WTC11 (cell line): Measurements from ENCODE around the gene ARHGEF38. TPM values are rescaled to one million over a fixed set of nuclear protein-coding genes. Genes with fewer than 3 reads are reported as not detected.

ENCODE experiments used
- ATAC-seq: fragments of 200-7000 bp; cut with Tn5 transposase; 2 replicates; pipeline ENCODE4 v1.10.0; 2021; ENCODE audit warnings: mild to moderate bottlenecking, moderate library complexity
- CTCF ChIA-PET: fragments of 300-600 bp; sonication (Branson Sonifier 250); formaldehyde crosslinking; loops from one replicate; lab custom pipeline; 2021; ENCODE audit warnings: antibody characterized with exemption; lab: Charles Lee
- POLR2A ChIA-PET: fragments of 350-600 bp; sonication (Branson Sonifier 250); formaldehyde crosslinking; loops from one replicate; lab custom pipeline; 2021; ENCODE audit warnings: antibody characterized with exemption; lab: Charles Lee
- DNase-seq: peaks from one replicate; pipeline ENCODE4 v3.0.0; 2021; ENCODE audit warnings: low spot score
- H3K27ac Mint-ChIP-seq: 2 replicates; pipeline ENCODE4 v1.8.0; 2021; ENCODE audit warnings: mixed read lengths
- H3K27me3 Mint-ChIP-seq: 2 replicates; pipeline ENCODE4 v1.8.0; 2021; ENCODE audit warnings: low read depth, mild to moderate bottlenecking, moderate library complexity, mixed read lengths
- H3K36me3 Mint-ChIP-seq: 2 replicates; pipeline ENCODE4 v1.8.0; 2021; ENCODE audit warnings: mixed read lengths
- H3K4me1 Mint-ChIP-seq: 2 replicates; pipeline ENCODE4 v1.8.0; 2022; ENCODE audit warnings: mixed read lengths
- H3K4me3 Mint-ChIP-seq: 2 replicates; pipeline ENCODE4 v1.8.0; 2021; ENCODE audit warnings: mild to moderate bottlenecking, moderate library complexity, mixed read lengths
- H3K9me3 Mint-ChIP-seq: 2 replicates; pipeline ENCODE4 v1.8.0; 2021; ENCODE audit warnings: mixed read lengths
- AFF4 ChIP-seq: sonication (generic); formaldehyde crosslinking; IDR thresholded peaks from 2 replicates; pipeline ENCODE4 v1.8.1; 2023; ENCODE audit warnings: mild to moderate bottlenecking, missing genetic modification reagents, borderline replicate concordance
- ARID4B ChIP-seq: sonication (generic); formaldehyde crosslinking; IDR thresholded peaks from 2 replicates; pipeline ENCODE4 v1.8.0; 2023; ENCODE audit warnings: missing genetic modification reagents, mild to moderate bottlenecking, borderline replicate concordance
- ATF1 ChIP-seq: sonication (generic); formaldehyde crosslinking; IDR thresholded peaks from 2 replicates; pipeline ENCODE4 v1.8.1; 2023; ENCODE audit warnings: mild to moderate bottlenecking, moderate library complexity, missing genetic modification reagents
- ATF3 ChIP-seq: sonication (generic); formaldehyde crosslinking; conservative IDR thresholded peaks from 2 replicates; pipeline ENCODE4 v1.8.1; 2022; ENCODE audit warnings: mild to moderate bottlenecking, missing genetic modification reagents
- ATF6 ChIP-seq: sonication (generic); formaldehyde crosslinking; IDR thresholded peaks from 2 replicates; pipeline ENCODE4 v1.8.1; 2023; ENCODE audit warnings: mild to moderate bottlenecking, missing genetic modification reagents
- ETV6 ChIP-seq: sonication (generic); formaldehyde crosslinking; IDR thresholded peaks from 2 replicates; pipeline ENCODE4 v1.8.1; 2022; ENCODE audit warnings: mild to moderate bottlenecking, missing genetic modification reagents
- FOXP4 ChIP-seq: sonication (generic); formaldehyde crosslinking; IDR thresholded peaks from 2 replicates; pipeline ENCODE4 v1.8.0; 2022; ENCODE audit warnings: mild to moderate bottlenecking, missing genetic modification reagents
- GABPB1 ChIP-seq: sonication (generic); formaldehyde crosslinking; IDR thresholded peaks from 2 replicates; pipeline ENCODE4 v1.8.1; 2023; ENCODE audit warnings: mild to moderate bottlenecking, missing genetic modification reagents
- GTF2I ChIP-seq: fragments of 250-450 bp; sonication (Bioruptor Pico); conservative IDR thresholded peaks from 2 replicates; pipeline ENCODE4 v1.4.0; 2021; ENCODE audit warnings: mild to moderate bottlenecking
- HMGA2 ChIP-seq: fragments of 250-450 bp; sonication (Bioruptor Pico); IDR thresholded peaks from 2 replicates; pipeline ENCODE4 v1.4.0; 2021; ENCODE audit warnings: mild to moderate bottlenecking, moderate library complexity
- IRF2 ChIP-seq: sonication (generic); formaldehyde crosslinking; IDR thresholded peaks from 2 replicates; pipeline ENCODE4 v1.8.0; 2022; ENCODE audit warnings: low read depth, missing genetic modification reagents, borderline replicate concordance
- MYBL2 ChIP-seq: sonication (generic); formaldehyde crosslinking; IDR thresholded peaks from 2 replicates; pipeline ENCODE4 v1.8.1; 2023; ENCODE audit warnings: mild to moderate bottlenecking, moderate library complexity, missing genetic modification reagents
- NR1H2 ChIP-seq: sonication (generic); formaldehyde crosslinking; IDR thresholded peaks from 2 replicates; pipeline ENCODE4 v1.9.0; 2021; ENCODE audit warnings: mild to moderate bottlenecking, moderate library complexity, missing genetic modification reagents
- NR2C2 ChIP-seq: sonication (generic); formaldehyde crosslinking; IDR thresholded peaks from 2 replicates; pipeline ENCODE4 v1.8.0; 2022; ENCODE audit warnings: mild to moderate bottlenecking, missing genetic modification reagents
- PRDM15 ChIP-seq: sonication (generic); formaldehyde crosslinking; IDR thresholded peaks from 2 replicates; pipeline ENCODE4 v1.8.0; 2022; ENCODE audit warnings: missing genetic modification reagents
- PREB ChIP-seq: sonication (generic); formaldehyde crosslinking; IDR thresholded peaks from 2 replicates; pipeline ENCODE4 v1.8.1; 2022; ENCODE audit warnings: mild to moderate bottlenecking, missing genetic modification reagents, moderate library complexity, borderline replicate concordance
- SMAD4 ChIP-seq: sonication (generic); formaldehyde crosslinking; IDR thresholded peaks from 2 replicates; pipeline ENCODE4 v1.8.0; 2022; ENCODE audit warnings: mild to moderate bottlenecking, missing genetic modification reagents
- SOX15 ChIP-seq: fragments of 250-450 bp; sonication (Bioruptor Pico); IDR thresholded peaks from 2 replicates; pipeline ENCODE4 v1.9.0; 2021; ENCODE audit warnings: mild to moderate bottlenecking
- TCF7 ChIP-seq: sonication (generic); formaldehyde crosslinking; IDR thresholded peaks from 2 replicates; pipeline ENCODE4 v1.8.0; 2022; ENCODE audit warnings: mild to moderate bottlenecking, low read depth, missing genetic modification reagents, moderate library complexity
- ZNF121 ChIP-seq: sonication (generic); formaldehyde crosslinking; IDR thresholded peaks from 2 replicates; pipeline ENCODE4 v1.8.0; 2023; ENCODE audit warnings: missing genetic modification reagents
- total RNA-seq: library from RNA; stranded (reverse); gene quantifications from 3 replicates; pipeline ENCODE4 v1.2.3, GENCODE V29; 2021

ARHGEF38 gene
- total RNA-seq, 1 experiment from 2014 or later = not detected

GRCh38 chr4:105509291-105509690 is 43.1 kb upstream of the ARHGEF38 start:
- no peak for ATAC-seq
- peaks cover 23% of the 10 kb centered on the region for H3K9me3 Mint-ChIP-seq
- TF ChIP-seq NR1H2 (no peak), SOX15 (no peak), PRDM15 (no peak), HMGA2 (no peak), NR2C2 (CRISPR knock-in tag) (no peak), MYBL2 (CRISPR knock-in tag) (no peak), SMAD4 (no peak), PREB (CRISPR knock-in tag) (no peak), ETV6 (CRISPR knock-in tag) (no peak), ZNF121 (no peak), GABPB1 (CRISPR knock-in tag) (no peak), ARID4B (CRISPR knock-in tag) (no peak), IRF2 (CRISPR knock-in tag) (no peak), ATF3 (CRISPR knock-in tag) (no peak), GTF2I (CRISPR knock-in tag) (no peak), ATF6 (CRISPR knock-in tag) (no peak), AFF4 (CRISPR knock-in tag) (no peak), FOXP4 (CRISPR knock-in tag) (no peak), TCF7 (no peak), ATF1 (CRISPR knock-in tag) (no peak)
- no peaks in the 10 kb centered on the region for H3K4me1 Mint-ChIP-seq
- no peak overlapping the region for H3K27ac Mint-ChIP-seq
- no peaks in the 10 kb centered on the region for H3K27me3 Mint-ChIP-seq
- no peaks in the 10 kb centered on the region for H3K36me3 Mint-ChIP-seq
- POLR2A ChIA-PET = no interaction called here
- CTCF ChIA-PET = no interaction called here
- no peak for DNase-seq
- H3K4me3 Mint-ChIP-seq = no peak overlapping the region
